Activated naive CD8-positive, alpha-beta T cell treated with anti-CD3 and anti-CD28 coated beads, Interleukin-2, amount 10 ng/mL, durations not matched to agents 7 days and 5 days (primary cell): Measurements from ENCODE around the gene TTC9B. TPM values are rescaled to one million over a fixed set of nuclear protein-coding genes. Genes with fewer than 3 reads are reported as not detected.
"Not testable (repeated sequence)": the region's sequence is repeated elsewhere in the genome, so short reads cannot be mapped to it uniquely, and the experiment has no call there.

ENCODE experiments used
- ATAC-seq: fragments of 150-1000 bp; cut with Tn5 transposase; one replicate; pipeline ENCODE4 v1.10.0; 2021; ENCODE audit warnings: low read depth, moderate library complexity
- POLR2A ChIA-PET: fragments of 350-600 bp; sonication (Branson Sonifier 250); formaldehyde crosslinking; loops from one replicate; lab custom pipeline; 2021; ENCODE audit warnings: antibody characterized with exemption; lab: Charles Lee
- DNase-seq: peaks from one replicate; pipeline ENCODE4 v3.0.0; 2021
- H3K27ac Mint-ChIP-seq: one replicate; pipeline ENCODE4 v1.8.0; 2022; ENCODE audit warnings: mild to moderate bottlenecking, mixed read lengths
- H3K27me3 Mint-ChIP-seq: one replicate; pipeline ENCODE4 v1.8.0; 2022; ENCODE audit warnings: mild to moderate bottlenecking, moderate library complexity, mixed read lengths
- H3K36me3 Mint-ChIP-seq: one replicate; pipeline ENCODE4 v1.8.0; 2021; ENCODE audit warnings: mild to moderate bottlenecking, mixed read lengths
- H3K4me1 Mint-ChIP-seq: one replicate; pipeline ENCODE4 v1.8.0; 2021; ENCODE audit warnings: mixed read lengths
- H3K4me3 Mint-ChIP-seq: one replicate; pipeline ENCODE4 v1.8.0; 2022; ENCODE audit warnings: mild to moderate bottlenecking, moderate library complexity, mixed read lengths
- H3K9me3 Mint-ChIP-seq: one replicate; pipeline ENCODE4 v1.8.0; 2021; ENCODE audit warnings: mixed read lengths
- total RNA-seq, 2 experiments: library from RNA; stranded (reverse); gene quantifications; one replicate each; pipeline ENCODE4 v1.2.3, GENCODE V29; 2021

Gene TTC9B
- total RNA-seq, 2 experiments from 2014 or later: not detected

DNA sequence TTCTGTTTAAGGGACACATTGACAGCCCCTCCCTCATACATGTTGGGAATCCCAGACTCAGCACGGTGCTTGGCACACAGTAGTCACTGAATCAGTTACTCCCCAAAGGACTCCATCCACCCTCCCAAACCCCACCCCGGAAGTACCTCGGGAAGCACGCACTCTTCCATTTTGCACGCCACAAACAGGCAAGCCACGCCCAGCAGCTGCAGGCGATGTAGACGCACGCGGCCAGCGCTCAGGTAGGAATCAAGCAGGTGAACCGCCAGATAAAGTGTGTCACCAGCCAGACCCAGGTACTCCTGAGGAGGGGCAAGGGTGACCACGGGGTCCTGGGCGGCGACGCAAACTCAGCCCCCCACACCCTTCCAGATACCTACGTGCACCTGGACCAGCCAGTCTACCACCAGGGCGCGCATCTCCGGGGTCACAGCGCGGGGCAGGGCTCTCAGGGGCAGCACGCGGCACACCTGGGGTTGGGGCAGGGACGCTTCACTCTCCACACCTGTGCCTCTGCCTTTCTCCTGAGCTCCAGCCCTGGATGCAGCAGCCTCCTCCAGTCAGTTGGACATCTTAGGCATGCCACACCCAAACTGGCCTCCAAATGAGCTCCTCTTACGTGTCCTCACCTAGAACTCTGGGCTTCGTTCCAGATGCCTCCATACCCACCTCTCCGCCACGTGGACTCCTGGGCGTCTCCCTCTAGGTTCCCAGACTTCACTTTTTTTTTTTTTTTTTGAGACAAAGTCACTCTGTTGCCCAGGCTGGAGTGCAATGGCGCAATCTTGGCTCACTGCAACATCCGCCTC, 6.4 kb upstream of the TTC9B start:
- H3K27ac Mint-ChIP-seq: no peak overlapping the region
- H3K4me1 Mint-ChIP-seq: peaks cover 23% of the 10 kb centered on the region
- POLR2A ChIA-PET: no interaction called here
- H3K36me3 Mint-ChIP-seq: no peaks in the 10 kb centered on the region
- peaks cover 64% of the 10 kb centered on the region for H3K27me3 Mint-ChIP-seq
- ATAC-seq: no peak
- DNase-seq: no peak
- peaks cover 1% of the 10 kb centered on the region for H3K9me3 Mint-ChIP-seq
- H3K4me3 Mint-ChIP-seq: no peak overlapping the region

DNA sequence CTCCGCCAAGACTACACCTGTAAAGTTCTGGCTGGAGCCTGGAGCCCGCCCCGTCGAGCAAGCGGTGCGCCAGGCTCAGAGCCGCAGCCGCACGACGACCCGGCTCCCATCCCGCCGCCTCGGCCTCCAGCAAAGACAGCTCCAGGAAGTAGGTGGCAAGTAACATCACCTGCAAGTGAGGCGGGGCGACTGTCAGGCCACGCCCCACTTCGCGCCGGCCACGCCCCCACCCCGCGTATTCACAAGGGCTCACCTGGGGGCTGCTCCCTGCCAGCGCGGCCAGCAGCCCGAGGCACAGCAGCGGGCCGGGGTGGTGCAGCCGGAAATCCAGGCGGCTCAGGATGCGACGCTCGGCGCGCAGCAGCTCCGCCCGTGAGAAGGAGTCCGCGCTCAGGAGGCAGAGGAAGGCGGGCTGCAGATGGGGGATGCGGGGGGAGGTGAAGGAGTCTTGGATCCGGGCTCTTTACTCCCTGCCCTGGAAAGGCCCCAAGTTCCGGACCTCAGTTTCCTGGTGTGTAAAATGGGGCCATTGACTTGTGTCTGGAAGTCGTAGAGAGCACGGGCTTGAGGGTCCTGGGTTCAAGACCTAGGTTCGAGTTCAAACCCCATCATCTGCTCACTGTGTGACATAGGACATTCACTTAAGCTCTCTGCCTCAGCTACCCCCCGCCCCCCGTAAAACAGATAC, 5.1 kb upstream of the TTC9B start:
- H3K36me3 Mint-ChIP-seq: no peaks in the 10 kb centered on the region
- DNase-seq: peak; percentile 67
- H3K4me1 Mint-ChIP-seq: peaks cover 17% of the 10 kb centered on the region
- H3K27me3 Mint-ChIP-seq: peaks cover 74% of the 10 kb centered on the region
- POLR2A ChIA-PET: no interaction called here
- H3K9me3 Mint-ChIP-seq: peaks cover 1% of the 10 kb centered on the region
- H3K27ac Mint-ChIP-seq: no peak overlapping the region
- no peak overlapping the region for H3K4me3 Mint-ChIP-seq
- peak; percentile 67 for ATAC-seq

DNA sequence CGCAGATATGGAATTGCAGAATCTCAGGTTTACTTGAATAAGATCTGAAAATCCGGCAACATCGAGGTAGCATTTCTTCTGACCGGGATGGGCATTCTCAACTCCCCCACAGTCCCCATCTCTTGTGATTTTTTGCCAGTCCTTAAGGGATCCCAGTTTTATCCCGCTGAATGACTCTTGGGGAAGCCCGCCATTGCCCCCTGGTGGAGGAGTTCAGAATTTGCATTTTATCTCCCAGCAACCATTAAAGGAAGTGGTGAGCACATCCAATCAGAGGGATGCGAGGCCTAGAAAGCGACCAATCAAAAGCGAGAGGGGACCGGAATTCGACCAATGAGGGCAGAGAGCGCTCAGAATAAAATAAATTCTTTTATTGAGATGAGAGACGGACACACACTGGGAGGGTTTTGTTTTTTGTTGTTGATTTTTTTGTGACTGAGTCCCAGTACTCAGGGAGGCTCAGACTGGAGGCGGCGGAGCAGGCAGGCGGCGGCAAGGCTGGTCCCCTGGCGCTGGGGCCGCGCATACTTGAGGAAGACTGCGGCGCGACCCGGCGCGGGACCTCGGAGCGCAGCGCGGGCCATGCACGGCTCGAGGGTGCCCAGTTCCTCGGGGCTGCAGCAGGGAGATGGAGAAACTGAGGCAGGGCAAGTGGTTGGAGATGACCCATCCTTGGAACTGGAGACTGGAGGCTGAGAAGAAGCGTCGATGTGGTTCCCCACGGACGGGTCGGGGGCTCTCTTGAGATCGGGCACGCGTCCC, 3.9 kb upstream of the TTC9B start:
- H3K9me3 Mint-ChIP-seq: peaks cover 1% of the 10 kb centered on the region
- DNase-seq (peak; percentile 69), ATAC-seq (peak; percentile 65)
- no peak overlapping the region for H3K27ac Mint-ChIP-seq
- peaks cover 16% of the 10 kb centered on the region for H3K4me1 Mint-ChIP-seq
- H3K27me3 Mint-ChIP-seq: peaks cover 68% of the 10 kb centered on the region
- peak overlapping the region; percentile 17 for H3K4me3 Mint-ChIP-seq
- POLR2A ChIA-PET: no interaction called here
- no peaks in the 10 kb centered on the region for H3K36me3 Mint-ChIP-seq

DNA sequence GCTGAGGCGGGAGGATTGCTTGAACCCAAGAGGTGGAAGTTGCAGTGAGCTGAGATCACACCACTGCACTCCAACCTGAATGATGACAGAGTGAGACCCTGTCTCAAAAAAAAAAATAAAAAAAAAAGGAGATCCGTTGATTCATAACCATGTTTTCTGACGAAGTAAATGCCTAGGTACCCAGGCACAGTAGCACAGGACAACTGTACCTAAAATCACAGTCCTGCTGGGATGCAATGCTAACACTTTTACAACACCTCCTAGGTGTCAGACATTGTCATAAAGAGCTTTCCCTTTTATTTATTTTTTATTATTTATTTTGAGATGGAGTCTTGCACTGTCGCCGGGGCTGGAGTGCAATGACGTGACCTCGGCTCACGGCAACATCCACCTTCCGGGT, 2.5 kb upstream of the TTC9B start:
- Mint-ChIP-seq H3K36me3 (no peaks in the 10 kb centered on the region), H3K4me3 (no peak overlapping the region), H3K27me3 (peaks cover 65% of the 10 kb centered on the region), H3K27ac (no peak overlapping the region), H3K4me1 (peaks cover 11% of the 10 kb centered on the region), H3K9me3 (peaks cover 1% of the 10 kb centered on the region)
- no peak for ATAC-seq
- POLR2A ChIA-PET: interaction anchor here (0.7 kb wide), 1 partner anchor 14 kb away, joined by 3 read pairs; no protein-coding TSS in a partner anchor
- no peak for DNase-seq

DNA sequence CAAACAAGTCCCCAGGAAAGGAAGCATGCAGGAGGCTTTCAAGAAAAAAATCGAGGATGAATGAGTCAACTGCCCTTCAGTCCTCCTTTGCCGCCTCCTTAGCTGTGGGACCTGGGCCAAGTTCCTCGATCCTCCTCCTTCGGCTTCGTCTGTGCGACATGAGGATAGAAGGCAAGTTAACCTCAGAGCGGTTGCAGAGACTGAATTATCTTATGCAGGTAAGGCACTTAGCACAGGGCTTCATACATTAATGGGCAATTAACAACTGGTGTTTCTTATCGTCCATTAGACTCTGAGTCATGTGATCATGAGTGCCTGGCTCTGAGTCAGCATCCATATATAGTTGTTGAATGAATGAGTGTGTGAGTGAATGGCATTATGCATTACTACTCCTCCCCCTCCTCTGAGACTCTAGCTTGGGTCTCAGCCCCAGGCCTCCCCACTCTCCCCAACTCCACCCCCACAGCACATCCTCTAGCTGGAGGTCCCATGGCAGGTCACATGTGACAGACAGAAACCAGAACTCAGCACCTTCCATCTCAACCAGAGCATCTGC, 1.6 kb upstream of the TTC9B start:
- Mint-ChIP-seq H3K36me3 (no peaks in the 10 kb centered on the region), H3K27me3 (peaks cover 57% of the 10 kb centered on the region), H3K9me3 (peaks cover 1% of the 10 kb centered on the region), H3K4me3 (no peak overlapping the region), H3K4me1 (peaks cover 7% of the 10 kb centered on the region), H3K27ac (no peak overlapping the region)
- POLR2A ChIA-PET: no interaction called here
- no peak for ATAC-seq
- DNase-seq: no peak

DNA sequence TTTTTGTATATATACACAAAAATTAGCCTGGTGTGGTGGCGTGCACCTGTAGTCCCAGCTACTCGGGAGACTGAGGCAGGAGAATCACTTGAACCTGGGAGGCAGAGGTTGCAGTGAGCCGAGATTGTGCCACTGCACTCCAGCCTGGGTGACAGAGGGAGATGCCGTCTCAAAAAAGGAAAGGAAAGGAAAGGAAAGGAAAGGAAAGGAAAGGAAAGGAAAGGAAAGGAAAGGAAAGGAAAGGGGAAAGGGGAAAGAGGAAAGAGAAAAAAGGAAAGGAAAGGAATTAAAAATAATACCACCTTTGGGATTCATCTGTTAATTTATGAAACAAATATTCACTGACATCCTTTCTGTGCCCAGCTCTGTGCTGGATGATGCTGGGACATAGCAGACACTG, 845 bp upstream of the TTC9B start:
- POLR2A ChIA-PET: interaction anchor here (1.1 kb wide), 1 partner anchor 248 kb away, joined by 3 read pairs; the partner anchor contains the start of gene PSMC4
- not testable (repeated sequence) for DNase-seq, H3K4me1 Mint-ChIP-seq, H3K36me3 Mint-ChIP-seq, H3K9me3 Mint-ChIP-seq, H3K4me3 Mint-ChIP-seq, ATAC-seq, H3K27ac Mint-ChIP-seq
- peaks cover 50% of the 10 kb centered on the region for H3K27me3 Mint-ChIP-seq

DNA sequence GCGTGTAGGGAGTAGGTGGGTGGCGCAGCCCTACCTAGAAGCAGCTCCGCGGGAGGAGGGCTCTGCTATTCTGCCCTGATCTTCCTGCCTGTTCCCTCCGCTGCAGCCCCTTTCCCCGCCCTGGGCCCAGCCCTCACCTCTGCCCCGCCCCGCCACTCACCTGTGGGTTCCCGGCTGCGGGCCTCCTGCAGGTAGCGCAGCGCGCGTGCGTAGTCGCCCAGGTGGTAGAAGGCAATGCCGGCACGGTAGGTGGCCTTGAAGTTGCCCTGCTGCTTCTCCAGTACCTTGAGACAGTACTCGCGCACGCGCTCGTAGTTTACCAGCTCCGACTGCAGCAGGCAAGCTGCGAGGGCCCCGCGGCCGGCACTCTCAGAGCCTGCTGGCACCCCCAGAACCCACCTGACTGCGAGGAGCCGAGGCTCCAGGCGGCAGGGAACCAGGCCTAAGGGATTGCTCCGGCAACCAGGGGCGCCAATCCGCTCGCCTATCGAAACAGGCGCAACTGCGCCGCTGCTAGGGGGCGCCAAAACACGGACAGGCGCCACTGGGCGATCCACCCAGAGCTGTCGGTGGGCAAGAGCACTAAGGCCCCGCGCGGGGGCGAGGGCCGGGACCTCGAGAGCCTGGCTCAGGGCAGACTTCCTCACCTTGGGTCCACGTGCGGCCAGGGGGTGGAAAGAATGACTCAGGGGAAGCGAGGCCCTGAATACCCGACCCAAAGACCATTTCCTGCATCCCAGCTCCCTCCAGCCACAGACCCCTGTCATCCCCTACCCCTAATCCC, 965 bp downstream of the TTC9B start:
- Mint-ChIP-seq H3K27me3 (peaks cover 43% of the 10 kb centered on the region), H3K9me3 (peaks cover 1% of the 10 kb centered on the region), H3K4me3 (no peak overlapping the region), H3K27ac (no peak overlapping the region), H3K36me3 (no peaks in the 10 kb centered on the region), H3K4me1 (peaks cover 5% of the 10 kb centered on the region)
- peak; percentile 52 for DNase-seq
- POLR2A ChIA-PET: no interaction called here
- no peak for ATAC-seq

DNA sequence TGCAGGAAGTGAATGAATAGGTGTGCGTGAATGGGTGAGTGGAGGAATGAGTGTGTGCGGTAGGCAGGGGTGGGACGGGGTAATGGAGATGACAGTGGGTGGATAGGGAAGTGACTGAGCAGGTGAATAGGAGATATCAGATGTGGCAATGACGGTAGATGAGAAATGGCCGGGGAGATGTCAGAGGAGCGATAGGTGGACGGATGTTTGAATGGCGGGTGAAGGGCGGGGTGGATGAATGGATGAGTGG, 1.5 kb downstream of the TTC9B start:
- Mint-ChIP-seq H3K4me3 (no peak overlapping the region), H3K27me3 (peaks cover 39% of the 10 kb centered on the region), H3K27ac (no peak overlapping the region), H3K4me1 (peaks cover 2% of the 10 kb centered on the region), H3K36me3 (no peaks in the 10 kb centered on the region), H3K9me3 (no peaks in the 10 kb centered on the region)
- no peak for DNase-seq
- POLR2A ChIA-PET: no interaction called here
- no peak for ATAC-seq

DNA sequence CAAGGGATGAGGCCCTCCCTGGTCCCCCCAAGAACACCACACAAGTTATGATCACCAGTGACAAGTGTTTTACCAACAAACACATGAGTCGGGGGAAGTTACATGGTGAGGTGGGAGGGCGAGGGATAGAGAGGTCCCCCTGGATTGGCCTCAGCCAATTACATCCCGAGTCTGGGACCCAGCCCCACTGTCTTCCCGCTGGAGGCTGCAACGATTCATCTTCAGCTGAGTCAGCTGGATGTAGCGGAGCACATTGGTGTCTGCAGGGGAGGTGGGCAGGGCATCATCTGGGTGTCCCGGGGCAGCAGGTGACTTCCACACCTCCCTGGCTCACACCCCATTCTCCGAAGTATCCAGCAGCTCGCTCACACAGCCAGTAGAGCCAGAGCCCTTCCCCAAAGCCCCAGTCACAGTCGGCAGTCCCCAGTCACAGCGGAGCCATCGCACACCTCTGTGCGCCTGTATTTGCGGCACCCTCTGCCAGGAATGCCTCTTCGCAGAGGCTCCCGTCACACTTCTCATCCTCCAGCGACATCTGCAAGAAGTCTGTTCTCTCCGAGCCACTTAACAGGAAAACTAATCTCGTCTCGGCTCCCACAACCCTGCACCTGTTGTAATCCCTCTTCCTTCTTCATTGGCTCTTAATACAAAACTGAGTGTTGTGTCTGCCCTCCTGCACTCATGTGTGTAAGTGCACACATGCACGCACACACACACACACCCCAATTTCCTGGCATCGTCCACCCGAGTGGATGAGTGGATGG, 2.0 kb downstream of the TTC9B start:
- Mint-ChIP-seq H3K36me3 (no peaks in the 10 kb centered on the region), H3K4me3 (no peak overlapping the region), H3K27ac (no peak overlapping the region), H3K9me3 (no peaks in the 10 kb centered on the region), H3K27me3 (peaks cover 39% of the 10 kb centered on the region), H3K4me1 (peaks cover 2% of the 10 kb centered on the region)
- ATAC-seq (no peak), DNase-seq (peak; percentile 22)
- POLR2A ChIA-PET: no interaction called here

DNA sequence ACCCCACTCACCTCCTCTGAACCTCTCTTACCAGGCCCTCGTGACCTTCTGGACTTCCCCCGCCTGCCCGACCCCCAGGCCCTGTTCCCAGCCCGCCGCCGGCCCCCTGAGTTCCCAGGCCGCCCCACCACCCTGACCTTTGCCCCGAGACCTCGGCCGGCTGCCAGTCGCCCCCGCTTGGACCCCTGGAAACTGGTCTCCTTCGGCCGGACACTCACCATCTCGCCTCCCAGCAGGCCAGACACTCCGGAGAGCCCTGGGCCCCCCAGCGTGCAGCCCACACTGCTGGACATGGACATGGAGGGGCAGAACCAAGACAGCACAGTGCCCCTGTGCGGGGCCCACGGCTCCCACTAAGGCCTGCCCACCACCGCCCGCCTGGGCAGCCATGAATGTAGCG, 3.2 kb downstream of the TTC9B start:
- Mint-ChIP-seq H3K4me1 (peaks cover 2% of the 10 kb centered on the region), H3K27me3 (peaks cover 33% of the 10 kb centered on the region), H3K4me3 (no peak overlapping the region), H3K9me3 (no peaks in the 10 kb centered on the region), H3K27ac (no peak overlapping the region), H3K36me3 (no peaks in the 10 kb centered on the region)
- ATAC-seq (no peak), DNase-seq (peak; percentile 22)
- POLR2A ChIA-PET: no interaction called here

DNA sequence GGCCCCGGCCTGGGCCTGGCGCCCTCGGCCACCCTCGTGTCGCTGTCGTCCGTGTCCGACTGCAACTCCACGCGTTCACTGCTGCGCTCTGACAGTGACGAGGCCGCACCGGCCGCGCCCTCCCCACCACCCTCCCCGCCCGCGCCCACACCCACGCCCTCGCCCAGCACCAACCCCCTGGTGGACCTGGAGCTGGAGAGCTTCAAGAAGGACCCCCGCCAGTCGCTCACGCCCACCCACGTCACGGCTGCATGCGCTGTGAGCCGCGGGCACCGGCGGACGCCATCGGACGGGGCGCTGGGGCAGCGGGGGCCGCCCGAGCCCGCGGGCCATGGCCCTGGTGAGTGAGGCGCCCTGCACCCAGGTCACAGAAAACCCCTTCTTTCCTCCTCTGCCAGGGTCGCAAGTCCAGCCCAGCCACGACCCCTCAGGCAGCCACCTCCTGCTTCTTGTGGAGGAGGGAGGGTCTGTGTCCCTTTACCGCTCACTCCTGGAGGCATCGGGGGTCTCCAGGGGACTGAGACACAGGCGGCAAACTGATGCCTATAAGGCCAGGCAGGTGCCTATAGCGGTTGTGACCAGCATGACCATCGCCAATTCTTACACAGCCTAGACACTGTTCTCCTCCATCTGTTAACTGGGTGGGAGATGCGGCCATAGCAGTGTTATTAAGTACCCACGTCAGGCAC, 4.2 kb downstream of the TTC9B start:
- Mint-ChIP-seq H3K4me1 (peaks cover 2% of the 10 kb centered on the region), H3K36me3 (no peaks in the 10 kb centered on the region), H3K4me3 (no peak overlapping the region), H3K9me3 (no peaks in the 10 kb centered on the region), H3K27me3 (peaks cover 24% of the 10 kb centered on the region), H3K27ac (no peak overlapping the region)
- ATAC-seq: no peak
- no peak for DNase-seq
- POLR2A ChIA-PET: no interaction called here

DNA sequence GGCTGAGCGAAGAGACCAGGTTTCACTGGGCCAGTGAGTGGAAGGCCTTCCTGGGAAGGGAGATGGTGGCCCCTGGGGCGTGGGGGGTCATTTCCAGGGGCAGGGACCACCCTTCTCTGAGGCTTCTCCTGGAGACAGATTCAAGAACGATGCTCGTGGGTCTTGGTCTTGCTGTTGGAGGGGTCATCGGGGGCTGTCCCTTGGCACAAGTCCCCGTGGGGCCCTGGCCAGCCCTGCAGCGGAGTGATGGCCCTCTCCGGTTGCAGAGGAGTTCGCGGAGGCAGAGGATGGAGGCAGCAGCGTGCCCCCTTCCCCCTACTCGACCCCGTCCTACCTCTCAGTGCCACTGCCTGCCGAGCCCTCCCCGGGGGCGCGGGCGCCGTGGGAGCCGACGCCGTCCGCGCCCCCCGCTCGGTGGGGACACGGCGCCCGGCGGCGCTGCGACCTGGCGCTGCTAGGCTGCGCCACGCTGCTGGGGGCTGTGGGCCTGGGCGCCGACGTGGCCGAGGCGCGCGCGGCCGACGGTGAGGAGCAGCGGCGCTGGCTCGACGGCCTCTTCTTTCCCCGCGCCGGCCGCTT, 4.8 kb downstream of the TTC9B start:
- Mint-ChIP-seq H3K27me3 (peaks cover 17% of the 10 kb centered on the region), H3K4me1 (peaks cover 2% of the 10 kb centered on the region), H3K27ac (no peak overlapping the region), H3K9me3 (no peaks in the 10 kb centered on the region), H3K36me3 (no peaks in the 10 kb centered on the region), H3K4me3 (no peak overlapping the region)
- POLR2A ChIA-PET: no interaction called here
- DNase-seq: no peak
- no peak for ATAC-seq
